Renal pelvis (tissue), 4 donors: ENCODE measurements around the gene TAF10. TPM values are rescaled to one million over a fixed set of nuclear protein-coding genes. Genes with fewer than 3 reads are reported as not detected.

Source experiments
- DNase-seq: peaks from one replicate; pipeline ENCODE4 v3.0.0-alpha.2; 2013
- polyA plus RNA-seq, 3 donors: library from polyadenylated mRNA; unstranded; fragments of 120-200 nt; gene quantifications; one replicate each; pipeline ENCODE4 v1.2.1, GENCODE V29; 2013; ENCODE audit not compliant: insufficient read length in 3 of 3

TAF10 gene
- polyA plus RNA-seq, 3 donors: 68.8 to 96.0 (median 81.3) TPM

DNA sequence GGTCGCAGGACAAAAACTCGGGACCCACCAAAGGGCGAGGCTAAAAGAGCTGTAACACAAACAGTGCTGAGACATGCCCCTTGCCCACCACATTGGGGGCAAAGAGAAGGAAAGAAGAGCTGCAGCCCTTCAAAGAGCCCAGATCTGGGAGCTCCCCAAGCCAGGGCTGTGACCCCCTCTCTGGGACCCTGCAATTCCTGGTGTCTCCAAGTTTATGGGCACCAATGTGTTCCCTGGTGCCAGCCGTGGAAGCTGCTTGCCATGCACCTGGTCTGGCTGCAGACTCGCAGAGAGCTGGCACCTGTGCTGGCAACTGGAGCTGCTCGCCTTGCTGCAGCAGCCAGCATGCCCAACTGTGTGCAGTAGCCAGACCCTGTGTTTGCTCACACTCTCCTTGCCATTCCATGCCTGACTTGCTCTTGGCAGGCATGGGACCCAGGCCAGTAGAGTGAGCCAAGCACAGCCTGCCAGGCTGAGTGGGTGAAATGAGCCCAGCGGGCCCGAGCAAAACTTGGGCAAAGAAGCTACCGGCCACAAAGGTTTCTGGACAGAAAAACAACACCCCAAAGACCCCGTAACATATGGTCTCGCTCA, 24.6 kb downstream of the TAF10 start:
- no peak for DNase-seq

GRCh38 chr11:6586434-6587359, 25.3 kb downstream of the TAF10 start:
- no peak for DNase-seq

DNA sequence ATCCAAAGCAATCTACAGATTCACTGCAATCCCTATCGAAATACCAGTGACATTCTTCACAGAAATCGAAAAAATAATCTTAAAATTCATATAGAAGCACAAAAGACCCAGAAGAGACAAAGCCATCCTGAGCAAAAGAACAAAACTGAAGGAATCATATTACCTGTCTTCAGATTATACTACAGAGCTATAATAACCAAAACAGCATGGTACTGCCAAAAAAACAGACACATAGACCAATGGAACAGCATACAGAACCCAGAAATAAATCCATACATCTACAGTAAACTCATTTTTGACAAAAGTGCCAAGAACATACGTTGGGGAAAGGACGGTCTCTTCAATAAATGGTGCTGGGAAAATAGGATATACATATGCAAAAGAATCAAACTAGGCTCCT, 27.5 kb downstream of the TAF10 start:
- DNase-seq: no peak

- no peak for DNase-seq
Observed at GRCh38 chr11:6583584-6583983, 28.4 kb downstream of the TAF10 start.

DNA sequence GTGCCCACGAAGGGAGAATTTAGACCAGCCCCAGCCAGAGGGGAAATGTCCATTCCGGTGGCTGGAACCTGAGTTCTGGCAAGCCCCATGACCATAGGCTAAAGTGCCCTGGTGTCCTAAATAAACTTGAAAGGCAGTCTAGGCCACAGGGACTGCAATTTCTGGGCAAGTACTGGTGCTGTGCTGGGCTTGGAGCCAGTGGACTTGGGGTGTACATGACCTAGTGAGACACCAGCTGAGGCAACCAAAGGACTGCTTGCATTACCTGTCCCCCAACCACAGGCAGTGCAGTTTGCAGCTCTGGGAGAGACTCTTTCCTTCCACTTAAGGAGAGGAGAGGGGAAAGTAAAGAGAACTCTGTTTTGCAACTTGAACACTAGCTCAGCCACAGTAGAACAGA, 32.3 kb downstream of the TAF10 start:
- no peak for DNase-seq

GRCh38 chr11:6578134-6578533, 33.9 kb downstream of the TAF10 start:
- DNase-seq: no peak

GRCh38 chr11:6576471-6577373, 35.3 kb downstream of the TAF10 start:
- DNase-seq: peak; percentile 23

GRCh38 chr11:6574816-6575715, 37.0 kb downstream of the TAF10 start:
- DNase-seq: no peak

DNA sequence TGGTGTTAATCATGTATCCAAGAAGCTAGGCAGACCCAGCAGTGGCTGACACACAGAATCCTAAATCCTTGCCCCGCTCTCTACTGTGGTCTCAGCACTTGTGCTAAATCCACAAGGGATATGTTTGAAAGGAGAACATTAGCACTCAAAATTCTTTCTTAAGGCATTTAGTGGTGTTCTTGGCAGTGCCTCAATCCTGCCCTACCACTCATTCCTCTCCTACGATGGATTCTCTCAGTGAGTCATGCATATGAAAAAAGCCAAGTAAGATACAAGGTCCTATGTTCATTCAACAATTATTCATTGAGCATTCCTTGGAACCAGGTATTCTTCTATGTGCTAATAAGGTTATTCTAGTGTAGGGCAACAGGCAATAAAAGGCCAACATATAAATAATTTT, 39.8 kb downstream of the TAF10 start:
- DNase-seq: no peak

DNA sequence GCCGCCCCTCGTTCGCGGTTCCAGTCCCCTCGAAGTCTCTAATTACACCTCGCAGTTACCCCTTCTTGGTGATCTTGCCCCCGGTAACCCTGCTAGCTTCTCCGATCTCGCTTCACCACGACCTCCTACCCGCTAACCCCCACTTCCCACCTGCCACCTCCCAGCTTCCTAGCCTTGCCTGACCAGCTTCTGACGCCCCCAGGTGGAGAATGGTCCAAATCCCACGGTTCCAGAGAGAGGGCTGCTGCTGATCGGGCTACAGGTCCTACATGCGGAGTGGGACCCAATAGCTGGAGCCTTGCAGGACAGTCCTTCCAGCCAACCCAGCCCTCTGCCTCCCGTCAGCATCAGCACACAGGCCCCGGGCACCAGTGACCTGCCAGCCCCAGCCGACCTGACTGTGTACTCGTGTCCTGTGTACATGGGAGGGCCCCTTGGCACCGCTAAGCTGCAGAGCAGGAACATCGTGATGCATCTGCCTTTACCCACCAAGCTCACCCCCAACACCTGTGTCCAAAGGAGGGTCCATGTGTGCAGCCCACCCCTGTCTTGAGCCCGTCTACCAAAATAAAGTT, 40.5 kb downstream of the TAF10 start:
- DNase-seq: no peak

DNA sequence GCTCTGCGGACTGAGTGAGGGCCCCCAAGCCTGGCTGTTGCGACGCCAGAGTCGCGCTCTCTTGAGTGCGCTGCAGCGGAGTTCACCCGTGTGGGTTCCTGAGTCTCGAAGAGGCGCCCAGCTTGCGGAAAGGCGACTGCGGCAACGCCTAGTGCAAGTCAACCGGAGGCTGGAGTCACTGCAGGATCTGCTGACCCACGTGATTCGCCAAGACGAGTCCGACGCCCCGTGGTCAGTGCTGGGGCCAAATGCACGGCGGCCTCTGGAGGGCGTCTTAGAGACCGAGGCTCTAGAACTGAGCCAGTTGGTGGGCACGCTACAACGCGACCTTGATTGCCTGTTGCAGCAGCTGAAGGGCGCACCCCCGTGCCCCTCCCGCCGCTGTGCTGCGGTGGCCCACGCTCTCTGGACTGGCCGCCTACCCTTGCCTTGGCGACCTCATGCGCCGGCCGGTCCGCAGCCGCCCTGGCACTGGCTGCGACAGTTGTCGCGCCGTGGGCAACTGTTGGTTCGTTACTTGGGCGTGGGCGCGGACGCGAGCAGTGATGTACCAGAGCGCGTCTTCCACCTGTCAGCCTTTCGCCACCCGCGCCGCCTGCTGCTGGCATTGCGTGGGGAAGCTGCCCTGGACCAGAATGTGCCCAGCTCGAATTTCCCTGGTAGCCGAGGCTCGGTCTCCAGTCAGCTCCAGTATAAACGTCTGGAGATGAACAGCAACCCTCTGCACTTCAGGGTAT, 41.2 kb downstream of the TAF10 start:
- no peak for DNase-seq

DNA sequence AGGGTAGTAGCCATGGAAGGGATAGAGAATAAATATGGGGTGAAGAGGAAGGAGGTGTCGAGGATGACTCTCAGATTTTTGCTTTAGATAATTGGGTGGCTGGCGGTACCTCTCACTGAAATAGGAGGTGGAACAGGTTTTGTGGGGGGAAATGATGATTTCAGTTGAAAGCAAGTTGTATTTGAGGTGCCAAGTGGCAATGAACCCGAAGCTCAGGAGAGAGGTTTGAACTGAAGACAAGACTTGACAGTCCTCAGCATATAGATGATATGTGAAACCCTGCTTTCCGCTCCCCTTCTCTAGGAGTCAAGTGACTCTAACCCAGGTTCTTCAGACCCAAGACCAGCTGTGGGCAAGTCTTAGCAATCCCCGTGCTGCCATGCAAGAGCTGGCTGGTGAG, 42.3 kb downstream of the TAF10 start:
- DNase-seq: no peak

DNA sequence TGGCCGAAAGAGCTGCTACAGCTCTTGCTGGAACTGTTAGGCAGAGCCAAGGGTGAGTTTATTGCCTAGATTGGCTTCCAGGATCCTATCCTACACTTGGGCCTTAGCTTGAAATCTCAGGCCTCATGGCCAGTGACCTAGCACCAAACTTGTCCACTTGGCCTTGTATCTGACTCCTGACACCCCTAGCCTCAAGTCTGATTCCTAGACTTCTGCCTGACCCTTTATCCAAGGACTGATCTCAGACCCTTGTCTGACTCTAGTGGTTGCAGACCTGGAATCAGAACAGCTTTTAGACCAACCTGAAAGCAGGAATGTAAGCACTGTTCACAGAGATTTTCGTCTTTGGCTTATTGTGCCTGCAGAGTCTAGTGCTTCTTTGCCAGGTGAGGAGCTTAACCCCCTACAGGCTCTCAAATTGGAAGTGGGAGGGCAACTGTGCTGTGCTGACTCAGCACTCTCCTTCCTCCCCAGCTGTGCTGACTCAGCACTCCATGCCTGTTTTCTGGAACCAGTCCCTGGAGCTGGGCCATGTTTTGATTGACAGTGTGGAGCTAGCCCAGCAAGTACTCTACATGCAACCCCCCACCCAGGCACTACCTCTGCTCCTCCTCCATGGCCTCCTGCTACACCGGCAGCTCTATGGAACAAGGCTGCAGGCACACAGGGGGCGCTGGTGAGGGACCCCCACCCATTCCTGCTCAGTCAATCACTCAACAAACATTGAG, 43.7 kb downstream of the TAF10 start:
- DNase-seq: peak; percentile 44

DNA sequence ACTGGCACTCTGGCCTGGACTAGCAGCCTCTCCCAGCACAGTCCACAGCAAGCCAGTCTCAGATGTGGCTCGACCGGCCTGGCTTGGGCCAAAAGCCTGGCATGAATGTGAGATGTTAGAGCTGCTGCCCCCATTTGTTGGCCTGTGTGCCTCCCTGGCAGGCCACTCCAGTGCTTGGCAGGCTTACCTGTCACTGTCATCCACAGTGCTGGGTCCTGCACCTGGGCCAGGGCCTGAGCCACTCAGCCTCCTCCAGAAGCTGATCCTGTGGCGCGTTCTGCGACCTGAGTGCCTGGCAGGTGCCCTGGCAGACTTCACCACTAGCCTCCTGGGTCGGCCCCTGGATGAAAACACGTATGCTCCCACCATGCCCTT, 44.7 kb downstream of the TAF10 start:
- DNase-seq: no peak

DNA sequence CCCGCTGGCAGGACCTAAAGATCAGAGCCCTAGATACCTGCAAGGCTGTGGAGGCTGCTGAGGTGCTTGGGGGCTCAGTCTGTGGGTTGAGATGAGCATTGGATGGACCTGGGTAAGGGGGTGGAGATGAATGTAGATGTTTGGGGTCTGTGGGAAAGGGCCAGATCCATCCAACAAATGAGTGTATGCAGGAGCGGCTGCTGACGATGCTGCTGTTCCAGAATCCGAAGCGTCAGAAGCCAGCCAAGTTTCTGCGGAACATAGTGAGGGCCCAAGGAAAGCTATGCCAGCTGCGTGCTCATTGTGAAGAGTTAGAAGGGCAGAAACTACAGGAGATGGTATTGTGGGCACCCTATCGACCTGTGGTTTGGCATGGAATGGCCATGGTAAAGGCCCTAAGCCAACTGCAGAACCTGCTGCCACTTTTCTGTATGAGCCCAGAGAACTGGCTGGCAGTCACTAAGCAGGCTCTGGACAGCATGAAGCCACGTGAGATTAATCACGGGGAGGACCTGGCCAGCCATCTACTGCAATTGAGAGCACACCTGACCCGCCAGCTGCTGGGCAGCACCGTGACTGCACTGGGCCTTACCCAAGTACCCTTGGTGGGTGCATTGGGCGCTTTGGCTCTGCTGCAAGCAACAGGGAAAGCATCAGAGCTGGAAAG, 45.2 kb downstream of the TAF10 start:
- no peak for DNase-seq

- no peak for DNase-seq
Observed at GRCh38 chr11:6565988-6566703, 45.9 kb downstream of the TAF10 start.

GRCh38 chr11:6565325-6565724, 46.7 kb downstream of the TAF10 start:
- no peak for DNase-seq

- DNase-seq: no peak
Observed at GRCh38 chr11:6563667-6564066, 48.3 kb downstream of the TAF10 start.
